ENCODE measurements around the gene PFAS.

Gene PFAS

GRCh38 chr17:8227238-8227581 lies 21.9 kb upstream of the PFAS start:
- CTCF ChIA-PET = interaction anchor here (1.2 kb wide), 1 partner anchor 74 kb away, joined by 4 read pairs; no protein-coding TSS in a partner anchor
- TF ChIP-seq CTCF (conservative IDR thresholded peaks at IDR 0.05; ENCODE audit: low read depth) = no peak
- no peak for DNase-seq (ENCODE audit: low spot score)
- peak overlapping the region; percentile 79 for H3K27ac ChIP-seq
- POLR2A ChIA-PET (ENCODE audit: low non-redundant PET) = interaction anchor here (1.3 kb wide), 1 partner anchor 19 kb away, joined by 4 read pairs; no protein-coding TSS in a partner anchor

DNA sequence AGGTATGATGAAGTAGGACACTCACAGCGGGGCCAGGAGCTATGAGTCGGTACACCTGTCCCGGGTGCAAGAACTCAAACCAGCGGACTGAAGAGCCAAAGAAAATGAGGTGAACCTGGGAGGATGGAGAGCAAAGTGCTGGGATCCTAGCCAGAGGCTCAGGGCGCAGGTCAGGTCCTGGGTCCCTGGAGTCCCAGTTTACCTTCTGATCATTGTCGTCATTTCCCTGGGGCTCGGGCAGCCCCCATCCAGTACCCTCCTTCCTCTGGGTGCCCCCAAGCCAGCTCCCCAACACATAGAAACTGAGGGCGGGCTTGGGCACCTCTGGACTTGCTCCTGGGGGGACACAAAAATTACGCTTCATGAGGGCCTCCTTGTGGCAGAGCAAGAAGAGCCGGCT lies 17.4 kb upstream of the PFAS start:
- no peak for TF ChIP-seq CTCF (conservative IDR thresholded peaks at IDR 0.05; ENCODE audit: low read depth)
- no peak overlapping the region for H3K27ac ChIP-seq
- no peak for DNase-seq (ENCODE audit: low spot score)
- ChIA-PET CTCF (interaction anchor here (0.5 to 0.6 kb wide), 2 partner anchors 11 to 53 kb away, joined by 3 to 5 read pairs; no protein-coding TSS in a partner anchor), POLR2A (ENCODE audit: low non-redundant PET) (no interaction called here)

DNA sequence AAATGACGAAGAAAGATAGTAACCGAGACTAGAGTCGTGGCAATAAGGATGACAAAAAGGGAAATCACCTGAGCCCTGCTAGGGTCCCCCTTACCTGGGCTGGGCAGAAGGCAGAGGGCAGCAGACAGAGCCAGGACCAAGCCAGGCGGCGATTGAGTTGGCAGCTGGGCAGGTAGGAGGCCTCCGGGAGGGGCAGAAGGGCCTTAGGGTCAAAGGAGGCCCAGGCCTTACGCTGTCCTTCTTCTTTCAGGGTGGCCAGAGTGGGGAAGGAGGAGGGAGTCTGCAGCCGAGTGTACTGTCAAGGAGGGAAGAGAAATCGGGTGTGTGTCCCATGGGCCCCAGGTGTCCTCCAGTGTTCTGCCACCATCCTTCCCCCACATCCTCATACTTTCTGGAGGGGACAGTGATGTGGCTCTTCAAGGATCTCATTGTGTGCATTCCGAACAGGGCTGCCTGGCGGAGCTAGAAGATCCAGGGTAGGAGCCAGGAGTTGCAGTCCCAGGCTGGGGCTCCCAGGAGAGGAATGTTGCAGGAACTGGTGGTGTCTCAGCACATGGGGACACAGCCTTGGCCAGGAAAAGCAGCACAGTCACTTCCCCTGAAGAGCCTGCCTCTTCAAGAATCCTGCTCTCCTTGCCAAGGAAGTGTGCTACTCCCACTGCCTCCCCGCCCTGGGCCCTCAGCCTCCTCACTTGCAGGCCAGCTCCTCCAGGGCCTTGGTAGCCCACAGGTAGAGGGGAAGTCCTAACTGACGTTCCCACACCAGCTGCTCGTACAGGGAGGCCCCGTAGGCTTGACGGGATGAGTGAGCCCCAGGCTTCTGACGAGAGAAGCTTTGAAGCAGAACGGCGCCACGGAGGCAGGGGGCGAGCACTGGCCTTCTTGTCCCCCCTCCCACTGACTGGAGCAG lies 14.5 kb upstream of the PFAS start:
- ChIA-PET POLR2A (ENCODE audit: low non-redundant PET) (no interaction called here), CTCF (interaction anchor here (0.6 to 1.2 kb wide), 3 partner anchors 9 to 66 kb away, joined by 3 read pairs; partner anchors contain the start of gene PFAS)
- no peak for DNase-seq (ENCODE audit: low spot score)
- H3K27ac ChIP-seq = no peak overlapping the region
- no peak for TF ChIP-seq CTCF (conservative IDR thresholded peaks at IDR 0.05; ENCODE audit: low read depth)

- no peak for TF ChIP-seq CTCF (conservative IDR thresholded peaks at IDR 0.05; ENCODE audit: low read depth)
- no peak overlapping the region for H3K27ac ChIP-seq
- no peak for DNase-seq (ENCODE audit: low spot score)
- ChIA-PET CTCF (interaction anchor here (1.2 kb wide), 1 partner anchor 65 kb away, joined by 3 read pairs; no protein-coding TSS in a partner anchor), POLR2A (ENCODE audit: low non-redundant PET) (interaction anchor here (0.6 kb wide), 1 partner anchor 10 kb away, joined by 7 read pairs; no protein-coding TSS in a partner anchor)
These were observed 13.4 kb upstream of the PFAS start for GRCh38 chr17:8235676-8236075.

- TF ChIP-seq CTCF (conservative IDR thresholded peaks at IDR 0.05; ENCODE audit: low read depth) = no peak
- no peak overlapping the region for H3K27ac ChIP-seq
- no peak for DNase-seq (ENCODE audit: low spot score)
- ChIA-PET CTCF (interaction anchor here (0.6 to 0.7 kb wide), 2 partner anchors 51 to 144 kb away, joined by 4 to 5 read pairs; no protein-coding TSS in a partner anchor), POLR2A (ENCODE audit: low non-redundant PET) (interaction anchor here (0.6 kb wide), 1 partner anchor 10 kb away, joined by 3 read pairs; the partner anchor contains the start of gene CTC1)
These were observed 11.9 kb upstream of the PFAS start for GRCh38 chr17:8237175-8237574.

DNA sequence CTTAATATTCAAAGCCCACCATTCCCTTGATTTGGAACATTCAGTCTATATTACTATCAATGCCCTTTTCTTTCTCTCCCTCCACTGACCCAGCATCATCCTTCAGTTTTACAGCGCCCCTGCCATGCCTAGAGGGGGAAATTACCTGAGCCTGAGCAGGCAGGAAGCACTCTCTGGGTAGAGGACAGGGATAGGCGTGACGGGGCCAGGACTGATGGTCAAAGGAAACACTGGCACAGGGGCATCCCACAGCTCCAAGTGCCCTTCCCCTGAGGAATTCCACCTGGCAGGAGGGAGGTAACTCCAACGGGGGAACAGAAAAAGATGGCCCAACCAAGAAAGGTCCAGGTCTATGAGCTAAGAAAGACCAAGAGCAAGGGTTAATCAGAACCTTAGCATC lies 11.2 kb upstream of the PFAS start:
- TF ChIP-seq CTCF (conservative IDR thresholded peaks at IDR 0.05; ENCODE audit: low read depth) = no peak
- POLR2A ChIA-PET (ENCODE audit: low non-redundant PET) = no interaction called here
- H3K27ac ChIP-seq = no peak overlapping the region
- no peak for DNase-seq (ENCODE audit: low spot score)
- CTCF ChIA-PET = interaction anchor here (0.6 kb wide), 1 partner anchor 146 kb away, joined by 3 read pairs; no protein-coding TSS in a partner anchor
